GM12875 (cell line): ENCODE data around the gene CDH13.

Experiments
- H3K4me3 ChIP-seq: one replicate; pipeline ENCODE4 v1.5.1; 2011; ENCODE audit warnings: low read depth, low read length, control low read depth
- CTCF ChIP-seq: IDR thresholded peaks from 2 replicates; pipeline ENCODE4 v1.5.1; 2011; ENCODE audit warnings: low read depth, mild to moderate bottlenecking, control low read depth, inconsistent platforms, low read length, moderate library complexity, borderline replicate concordance; ENCODE audit not compliant: insufficient read depth

CDH13 gene

GRCh38 chr16:83100679-83101078 is 473.9 kb downstream of the CDH13 start:
- no peak for TF ChIP-seq CTCF
- H3K4me3 ChIP-seq = no peak overlapping the region

GRCh38 chr16:83102336-83102735 is 475.6 kb downstream of the CDH13 start:
- no peak overlapping the region for H3K4me3 ChIP-seq
- TF ChIP-seq CTCF = no peak

- TF ChIP-seq CTCF = no peak
- no peak overlapping the region for H3K4me3 ChIP-seq
These were observed 478.7 kb downstream of the CDH13 start for GRCh38 chr16:83105279-83106077.

- TF ChIP-seq CTCF = no peak
- H3K4me3 ChIP-seq = no peak overlapping the region
These were observed 482.8 kb downstream of the CDH13 start for GRCh38 chr16:83109490-83110125.

GRCh38 chr16:83110269-83110668 is 483.5 kb downstream of the CDH13 start:
- TF ChIP-seq CTCF = no peak
- no peak overlapping the region for H3K4me3 ChIP-seq

GRCh38 chr16:83113317-83113716 is 486.5 kb downstream of the CDH13 start:
- peak; percentile 41; the same call in 1 of the 2 replicates for TF ChIP-seq CTCF
- no peak overlapping the region for H3K4me3 ChIP-seq

GRCh38 chr16:83113811-83114210 is 487.0 kb downstream of the CDH13 start:
- no peak for TF ChIP-seq CTCF
- H3K4me3 ChIP-seq = no peak overlapping the region
